HEK293 (cell line): ENCODE data around the gene SUMO1.

Experiments used
- EGR2 ChIP-seq: fragments of 450-650 bp; formaldehyde crosslinking; IDR thresholded peaks from 2 replicates; pipeline ENCODE4 v1.5.1; 2016; ENCODE audit warnings: low read depth, missing biosample characterization, missing genetic modification characterization
- ZBTB21 ChIP-seq: fragments of 450-650 bp; formaldehyde crosslinking; IDR thresholded peaks from 2 replicates; pipeline ENCODE4 v1.5.1; 2017; ENCODE audit warnings: missing biosample characterization, missing genetic modification characterization
- ZBTB26 ChIP-seq: fragments of 450-650 bp; formaldehyde crosslinking; optimal IDR thresholded peaks from 2 replicates; pipeline ENCODE3; 2016; ENCODE audit warnings: missing biosample characterization, mild to moderate bottlenecking, missing genetic modification characterization
- ZFP41 ChIP-seq: fragments of 450-650 bp; formaldehyde crosslinking; IDR thresholded peaks from 2 replicates; pipeline ENCODE4 v1.5.1; 2016; ENCODE audit warnings: missing biosample characterization, missing genetic modification characterization, borderline replicate concordance
- ZNF138 ChIP-seq: fragments of 450-650 bp; formaldehyde crosslinking; IDR thresholded peaks from 2 replicates; pipeline ENCODE4 v1.5.1; 2016; ENCODE audit warnings: missing biosample characterization, missing genetic modification characterization, borderline replicate concordance
- ZNF211 ChIP-seq: fragments of 450-650 bp; formaldehyde crosslinking; IDR thresholded peaks from 2 replicates; pipeline ENCODE4 v1.5.1; 2016; ENCODE audit warnings: low read depth, missing biosample characterization, missing genetic modification characterization
- ZNF266 ChIP-seq: fragments of 450-650 bp; formaldehyde crosslinking; IDR thresholded peaks from 2 replicates; pipeline ENCODE4 v1.5.1; 2016; ENCODE audit warnings: missing biosample characterization, missing genetic modification characterization, low read depth
- ZNF302 ChIP-seq: fragments of 450-650 bp; formaldehyde crosslinking; IDR thresholded peaks from 2 replicates; pipeline ENCODE4 v1.5.1; 2016; ENCODE audit warnings: missing biosample characterization, missing genetic modification characterization, low read depth
- ZNF394 ChIP-seq: fragments of 450-650 bp; formaldehyde crosslinking; IDR thresholded peaks from 2 replicates; pipeline ENCODE4 v1.5.1; 2016; ENCODE audit warnings: missing biosample characterization, missing genetic modification characterization, mild to moderate bottlenecking, moderate library complexity, borderline replicate concordance
- ZNF423 ChIP-seq: fragments of 450-650 bp; formaldehyde crosslinking; IDR thresholded peaks from 2 replicates; pipeline ENCODE4 v1.5.1; 2016; ENCODE audit warnings: missing biosample characterization, missing genetic modification characterization
- ZNF449 ChIP-seq: fragments of 450-650 bp; formaldehyde crosslinking; IDR thresholded peaks from 2 replicates; pipeline ENCODE4 v1.5.1; 2017; ENCODE audit warnings: missing biosample characterization, mild to moderate bottlenecking, missing genetic modification characterization, moderate library complexity
- ZNF514 ChIP-seq: fragments of 450-650 bp; formaldehyde crosslinking; IDR thresholded peaks from 2 replicates; pipeline ENCODE4 v1.5.1; 2016; ENCODE audit warnings: missing biosample characterization, missing genetic modification characterization
- ZNF701 ChIP-seq: fragments of 450-650 bp; formaldehyde crosslinking; IDR thresholded peaks from 2 replicates; pipeline ENCODE4 v1.5.1; 2016; ENCODE audit warnings: missing biosample characterization, missing genetic modification characterization
- ZSCAN18 ChIP-seq: fragments of 450-650 bp; formaldehyde crosslinking; IDR thresholded peaks from 2 replicates; pipeline ENCODE4 v1.5.1; 2016; ENCODE audit warnings: missing biosample characterization, missing genetic modification characterization

Gene SUMO1

DNA sequence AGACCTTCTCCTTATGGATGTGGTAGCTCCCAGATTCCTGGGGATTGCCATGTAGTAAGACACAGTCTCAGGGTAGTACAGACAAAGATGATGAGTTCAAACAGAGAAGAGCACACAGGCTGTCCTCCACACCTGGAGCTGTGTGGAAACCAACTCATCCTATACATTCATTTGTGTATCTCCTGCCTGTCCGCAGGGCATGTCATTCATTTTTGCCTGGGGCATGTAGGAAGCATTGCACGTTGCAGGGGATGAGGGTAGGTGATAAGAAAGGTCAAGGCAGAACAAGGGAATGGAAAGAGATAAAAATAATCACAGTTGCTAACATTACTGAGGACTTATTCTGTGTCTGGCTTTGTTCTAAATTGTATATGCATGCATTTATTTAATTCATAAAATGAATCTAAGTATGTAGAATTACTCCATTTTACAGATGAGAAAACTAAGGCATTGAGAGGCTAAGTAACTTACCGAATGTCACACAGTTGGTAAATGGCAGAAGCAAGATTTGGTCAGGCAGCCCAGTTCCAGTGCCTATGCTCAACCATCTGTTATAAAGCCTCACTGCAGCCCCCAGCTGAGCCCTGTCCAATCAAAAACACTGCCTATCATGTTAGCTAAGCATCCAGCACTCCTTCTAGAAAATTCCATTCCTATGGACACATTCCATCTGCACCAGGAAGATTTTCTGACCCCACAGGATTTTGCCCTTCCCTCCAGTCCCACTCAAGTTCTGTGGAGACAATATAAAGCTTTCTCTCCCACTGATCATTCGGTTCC is 81.0 kb downstream of the SUMO1 start (continued):
- TF ChIP-seq ZBTB26 (tag by site-specific recombination) = no peak
- no peak for TF ChIP-seq ZSCAN18 (tag by site-specific recombination)
- no peak for TF ChIP-seq ZNF211 (tag by site-specific recombination)
- no peak for TF ChIP-seq ZNF394
- no peak for TF ChIP-seq ZNF423 (tag by site-specific recombination)
- no peak for TF ChIP-seq EGR2 (tag by site-specific recombination)
- no peak for TF ChIP-seq ZFP41 (tag by site-specific recombination)
- no peak for TF ChIP-seq ZNF138 (tag by site-specific recombination)
- no peak for TF ChIP-seq ZNF514
- TF ChIP-seq ZNF266 (tag by site-specific recombination) = no peak
- no peak for TF ChIP-seq ZNF701
- TF ChIP-seq ZBTB21 (tag by site-specific recombination) = no peak
- no peak for TF ChIP-seq ZNF302 (tag by site-specific recombination)
- TF ChIP-seq ZNF449 = no peak
